CD4-positive, alpha-beta memory T cell (primary cell): ENCODE measurements around the gene CYTH4. TPM values are rescaled to one million over a fixed set of nuclear protein-coding genes. Genes with fewer than 3 reads are reported as not detected.

Experiments used
- CTCF ChIA-PET: fragments of 350-600 bp; sonication (Branson Sonifier 250); formaldehyde crosslinking; loops from one replicate; lab custom pipeline; 2021; ENCODE audit warnings: inconsistent platforms; ENCODE audit not compliant: partially characterized antibody; lab: Charles Lee
- POLR2A ChIA-PET: fragments of 350-600 bp; sonication (Branson Sonifier 250); formaldehyde crosslinking; loops from one replicate; lab custom pipeline; 2021; ENCODE audit not compliant: partially characterized antibody; lab: Charles Lee
- DNase-seq, 5 donors: peaks; one replicate each; pipeline versions ENCODE4 v3.0.0 to v3.0.0-alpha.2; 2020 to 2022; ENCODE audit warnings: mixed read lengths in 1 of 5
- H3K27ac ChIP-seq: one replicate; pipeline ENCODE4 v1.7.0; 2013; ENCODE audit warnings: low read depth, low read length
- H3K27me3 ChIP-seq: 2 replicates; pipeline ENCODE4 v1.7.0; 2013; ENCODE audit warnings: mild to moderate bottlenecking, low read length, moderate library complexity; ENCODE audit not compliant: insufficient read depth
- H3K36me3 ChIP-seq: 2 replicates; pipeline ENCODE4 v1.7.0; 2013; ENCODE audit warnings: mild to moderate bottlenecking, low read length, moderate library complexity; ENCODE audit not compliant: insufficient read depth
- H3K4me1 ChIP-seq: 2 replicates; pipeline ENCODE4 v1.7.0; 2013; ENCODE audit warnings: mild to moderate bottlenecking, low read length, moderate library complexity; ENCODE audit not compliant: insufficient read depth
- H3K4me3 ChIP-seq, 2 donors: one replicate each; pipeline ENCODE4 v1.7.0; 2013; ENCODE audit warnings: low read length in 2 of 2, mild to moderate bottlenecking in 1 of 2
- H3K9me3 ChIP-seq, 2 donors: one replicate each; pipeline ENCODE4 v1.7.0; 2013; ENCODE audit warnings: low read length in 2 of 2, control low read depth in 1 of 2; ENCODE audit not compliant: control insufficient read depth in 1 of 2
- H3K27ac Mint-ChIP-seq, 7 donors: one replicate each; pipeline ENCODE4 v1.8.0; 2020 to 2021; ENCODE audit warnings: mixed read lengths in 7 of 7, mild to moderate bottlenecking in 6 of 7, inconsistent platforms in 3 of 7, moderate library complexity in 3 of 7
- H3K27me3 Mint-ChIP-seq, 2 donors: one replicate each; pipeline ENCODE4 v1.8.0; 2020 to 2021; ENCODE audit warnings: mixed read lengths in 2 of 2
- H3K36me3 Mint-ChIP-seq, 2 donors: one replicate each; pipeline ENCODE4 v1.8.0; 2020 to 2021; ENCODE audit warnings: mixed read lengths in 2 of 2, inconsistent platforms in 1 of 2, mild to moderate bottlenecking in 1 of 2
- H3K4me1 Mint-ChIP-seq, 4 donors: one replicate each; pipeline ENCODE4 v1.8.0; 2020 to 2021; ENCODE audit warnings: mixed read lengths in 4 of 4, mild to moderate bottlenecking in 1 of 4
- H3K4me3 Mint-ChIP-seq, 8 donors: one replicate each; pipeline ENCODE4 v1.8.0; 2020 to 2021; ENCODE audit warnings: mixed read lengths in 8 of 8, mild to moderate bottlenecking in 7 of 8, moderate library complexity in 6 of 8, inconsistent platforms in 3 of 8
- H3K9me3 Mint-ChIP-seq, 8 donors: one replicate each; pipeline ENCODE4 v1.8.0; 2020 to 2021; ENCODE audit warnings: mixed read lengths in 8 of 8, mild to moderate bottlenecking in 5 of 8, inconsistent platforms in 3 of 8, moderate library complexity in 1 of 8
- intact Hi-C: fragments of 100-400 bp; cut with micrococcal nuclease; formaldehyde crosslinking; loops from one replicate; pipeline ENCODE4 v1.15.1; 2023
- polyA plus RNA-seq, 2 donors: library from polyadenylated mRNA; unstranded; fragments of 300-500 nt; fragmentation: Illumina TruSeq; gene quantifications; one replicate each; pipeline ENCODE4 v1.2.3, GENCODE V29; 2021
- total RNA-seq, 2 experiments: library from RNA; stranded (reverse); gene quantifications; one replicate each; pipeline ENCODE4 v1.2.3, GENCODE V29; 2021

The CYTH4 gene
- total and polyA plus RNA-seq, 4 experiments from 2014 or later = 39.4 to 177 (median 113) TPM

GRCh38 chr22:37284126-37284804 lies 2.0 kb downstream of the CYTH4 start:
- intact Hi-C loops = no loop called here
- Mint-ChIP-seq H3K4me3 (peak overlapping the region; percentile 89 to 100 (median 94)), H3K27ac (peak overlapping the region; percentile 83 to 96 (median 93)), H3K9me3 (peaks cover 0 to 4% (median 0%) of the 10 kb centered on the region in 8 donors), H3K27me3 (no peaks in the 10 kb centered on the region), H3K36me3 (peaks cover 30 to 52% of the 10 kb centered on the region in 2 donors), H3K4me1 (peaks cover 42 to 72% (median 57%) of the 10 kb centered on the region in 4 donors)
- ChIA-PET POLR2A (interaction anchor here (0.9 to 7.1 kb wide), 18 partner anchors 12 to 201 kb away, joined by 3 to 147 read pairs (median 4); partner anchors contain the start of gene RAC2), CTCF (interaction anchor here (0.8 to 5.0 kb wide), 8 partner anchors 11 to 31 kb away, joined by 3 to 24 read pairs (median 4); no protein-coding TSS in a partner anchor)
- DNase-seq = no peak
- H3K4me3 ChIP-seq = peak overlapping the region; percentile 98 to 99
- peaks cover 61% of the 10 kb centered on the region for H3K4me1 ChIP-seq
- no peaks in the 10 kb centered on the region for H3K27me3 ChIP-seq
- H3K27ac ChIP-seq = peak overlapping the region; percentile 81
- H3K36me3 ChIP-seq = peaks cover 26% of the 10 kb centered on the region
- no peaks in the 10 kb centered on the region for H3K9me3 ChIP-seq

DNA sequence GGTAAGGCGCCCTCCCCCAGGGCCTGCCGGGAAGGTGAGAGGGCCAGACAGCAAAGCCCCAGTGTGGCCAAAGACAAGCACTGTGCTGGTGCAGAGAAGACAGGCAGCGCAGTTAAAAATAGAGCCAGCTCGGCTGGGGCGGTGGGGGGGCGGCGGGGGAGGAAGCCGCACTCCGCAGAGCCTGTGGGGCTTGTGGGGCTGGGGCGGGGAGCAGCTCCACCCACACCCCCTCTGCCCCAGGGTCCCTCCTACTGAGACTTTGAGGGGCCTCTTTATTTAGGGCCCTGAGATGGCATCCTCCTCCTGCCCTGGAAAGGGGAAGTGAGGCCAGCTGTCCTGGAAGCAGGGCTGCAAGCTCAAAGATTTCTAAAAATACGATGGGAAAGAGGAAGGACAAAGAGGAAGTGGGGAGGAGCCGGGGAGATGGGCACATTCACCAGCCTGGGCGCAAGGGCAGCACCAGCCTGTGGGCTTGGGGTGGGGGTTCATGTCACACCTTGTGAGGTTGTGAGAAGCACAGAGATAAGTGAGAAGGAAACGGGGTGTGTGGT lies 2.6 kb downstream of the CYTH4 start:
- peaks cover 65% of the 10 kb centered on the region for H3K4me1 ChIP-seq
- H3K36me3 ChIP-seq = peaks cover 29% of the 10 kb centered on the region
- Mint-ChIP-seq H3K36me3 (peaks cover 36 to 58% of the 10 kb centered on the region in 2 donors), H3K4me3 (peak overlapping the region; percentile 89 to 100 (median 94)), H3K4me1 (peaks cover 44 to 78% (median 63%) of the 10 kb centered on the region in 4 donors), H3K9me3 (peaks cover 0 to 4% (median 0%) of the 10 kb centered on the region in 8 donors), H3K27ac (peak overlapping the region; percentile 83 to 96 (median 93)), H3K27me3 (no peaks in the 10 kb centered on the region)
- DNase-seq = peak; percentile 31 to 65 (median 33)
- H3K27ac ChIP-seq = peak overlapping the region; percentile 81
- ChIA-PET CTCF (interaction anchor here (0.8 to 5.0 kb wide), 7 partner anchors 11 to 30 kb away, joined by 3 to 24 read pairs (median 3); no protein-coding TSS in a partner anchor), POLR2A (interaction anchor here (0.9 to 7.1 kb wide), 18 partner anchors 11 to 201 kb away, joined by 3 to 147 read pairs (median 4); partner anchors contain the start of gene RAC2)
- intact Hi-C loops = no loop called here
- peak overlapping the region; percentile 98 to 99 for H3K4me3 ChIP-seq
- no peaks in the 10 kb centered on the region for H3K9me3 ChIP-seq
- no peaks in the 10 kb centered on the region for H3K27me3 ChIP-seq

DNA sequence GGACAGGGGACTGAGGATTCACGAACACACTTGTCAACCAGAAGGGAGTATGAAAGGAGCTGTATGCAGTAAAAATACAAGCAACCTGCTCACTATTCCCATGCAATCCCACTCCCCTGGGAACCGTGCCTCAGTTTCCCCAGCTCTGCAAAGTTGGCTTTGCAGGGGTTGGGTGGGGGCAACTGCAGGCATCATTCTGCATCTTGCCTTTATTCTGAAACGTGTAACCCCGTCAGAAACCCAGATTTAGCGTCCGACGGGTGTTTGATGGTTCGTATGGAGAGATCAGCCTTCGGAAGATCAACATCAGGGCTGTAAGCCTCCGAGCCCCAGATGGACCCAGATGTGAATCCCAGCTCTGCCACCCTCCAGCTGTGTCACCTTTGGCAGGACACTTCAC lies 3.6 kb downstream of the CYTH4 start:
- Mint-ChIP-seq H3K36me3 (peaks cover 42 to 68% of the 10 kb centered on the region in 2 donors), H3K27me3 (no peaks in the 10 kb centered on the region), H3K9me3 (peaks cover 0 to 4% (median 0%) of the 10 kb centered on the region in 8 donors), H3K4me1 (peaks cover 48 to 87% (median 69%) of the 10 kb centered on the region in 4 donors), H3K4me3 (peak overlapping the region; percentile 41 to 97 (median 93)), H3K27ac (peak overlapping the region in 6 of 7 donors; percentile 41 to 90 (median 78))
- Histone ChIP-seq H3K36me3 (peaks cover 35% of the 10 kb centered on the region), H3K27me3 (no peaks in the 10 kb centered on the region), H3K4me1 (peaks cover 71% of the 10 kb centered on the region), H3K27ac (peak overlapping the region; percentile 81), H3K9me3 (no peaks in the 10 kb centered on the region), H3K4me3 (no peak overlapping the region)
- ChIA-PET CTCF (interaction anchor here (5.0 kb wide), 1 partner anchor 19 kb away, joined by 24 read pairs; no protein-coding TSS in a partner anchor), POLR2A (interaction anchor here (0.7 to 7.1 kb wide), 5 partner anchors 10 to 198 kb away, joined by 3 to 147 read pairs (median 3); no protein-coding TSS in a partner anchor)
- intact Hi-C loops = no loop called here
- DNase-seq = no peak

DNA sequence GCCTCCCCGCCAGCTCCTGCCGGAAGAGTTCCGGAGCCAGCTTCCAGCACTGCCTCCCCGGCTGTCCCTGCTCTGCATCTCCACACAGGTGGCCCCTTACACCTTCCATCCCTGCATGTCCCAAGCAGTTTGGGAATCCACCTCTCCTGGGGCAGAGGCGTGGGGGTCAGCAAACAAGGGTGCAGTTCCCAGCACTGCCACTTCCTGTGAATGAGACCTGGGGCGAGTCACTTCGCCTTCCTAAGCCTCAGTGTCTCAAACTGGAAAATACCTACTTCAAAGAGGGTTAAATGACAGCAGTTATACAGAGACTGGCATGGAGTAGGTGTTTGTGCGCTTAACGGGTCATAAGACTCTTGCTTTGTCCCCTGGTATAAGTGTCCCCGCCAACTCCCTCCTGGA lies 5.2 kb downstream of the CYTH4 start:
- Histone ChIP-seq H3K36me3 (peaks cover 51% of the 10 kb centered on the region), H3K4me3 (no peak overlapping the region), H3K9me3 (no peaks in the 10 kb centered on the region), H3K27me3 (no peaks in the 10 kb centered on the region), H3K27ac (no peak overlapping the region), H3K4me1 (peaks cover 63% of the 10 kb centered on the region)
- peaks cover 0 to 4% (median 0%) of the 10 kb centered on the region in 8 donors for H3K9me3 Mint-ChIP-seq
- DNase-seq = no peak
- H3K4me1 Mint-ChIP-seq = peaks cover 42 to 88% (median 71%) of the 10 kb centered on the region in 4 donors
- no peaks in the 10 kb centered on the region for H3K27me3 Mint-ChIP-seq
- H3K27ac Mint-ChIP-seq = peak overlapping the region in 5 of 7 donors; percentile 64 to 84 (median 77)
- H3K36me3 Mint-ChIP-seq = peaks cover 57 to 80% of the 10 kb centered on the region in 2 donors
- H3K4me3 Mint-ChIP-seq = peak overlapping the region in 5 of 8 donors; percentile 15 to 58 (median 46)
- ChIA-PET POLR2A (interaction anchor here (1.5 to 7.1 kb wide), 2 partner anchors 26 to 197 kb away, joined by 3 to 147 read pairs; no protein-coding TSS in a partner anchor), CTCF (interaction anchor here (1.0 to 1.4 kb wide), 2 partner anchors 27 to 88 kb away, joined by 4 to 6 read pairs; no protein-coding TSS in a partner anchor)
- intact Hi-C loops = no loop called here

- Histone ChIP-seq H3K4me3 (no peak overlapping the region), H3K27ac (no peak overlapping the region), H3K9me3 (no peaks in the 10 kb centered on the region), H3K4me1 (peaks cover 72% of the 10 kb centered on the region), H3K36me3 (peaks cover 61% of the 10 kb centered on the region), H3K27me3 (no peaks in the 10 kb centered on the region)
- peaks cover 0 to 4% (median 0%) of the 10 kb centered on the region in 8 donors for H3K9me3 Mint-ChIP-seq
- H3K27me3 Mint-ChIP-seq = no peaks in the 10 kb centered on the region
- ChIA-PET POLR2A (interaction anchor here (1.2 to 1.9 kb wide), 2 partner anchors 11 to 15 kb away, joined by 3 to 4 read pairs; no protein-coding TSS in a partner anchor), CTCF (no interaction called here)
- H3K4me3 Mint-ChIP-seq = no peak overlapping the region
- H3K4me1 Mint-ChIP-seq = peaks cover 41 to 89% (median 73%) of the 10 kb centered on the region in 4 donors
- intact Hi-C loops = no loop called here
- peaks cover 59 to 85% of the 10 kb centered on the region in 2 donors for H3K36me3 Mint-ChIP-seq
- no peak for DNase-seq
- peak overlapping the region in 4 of 7 donors; percentile 13 to 77 (median 58) for H3K27ac Mint-ChIP-seq
These were observed 6.2 kb downstream of the CYTH4 start for GRCh38 chr22:37288521-37288920.

DNA sequence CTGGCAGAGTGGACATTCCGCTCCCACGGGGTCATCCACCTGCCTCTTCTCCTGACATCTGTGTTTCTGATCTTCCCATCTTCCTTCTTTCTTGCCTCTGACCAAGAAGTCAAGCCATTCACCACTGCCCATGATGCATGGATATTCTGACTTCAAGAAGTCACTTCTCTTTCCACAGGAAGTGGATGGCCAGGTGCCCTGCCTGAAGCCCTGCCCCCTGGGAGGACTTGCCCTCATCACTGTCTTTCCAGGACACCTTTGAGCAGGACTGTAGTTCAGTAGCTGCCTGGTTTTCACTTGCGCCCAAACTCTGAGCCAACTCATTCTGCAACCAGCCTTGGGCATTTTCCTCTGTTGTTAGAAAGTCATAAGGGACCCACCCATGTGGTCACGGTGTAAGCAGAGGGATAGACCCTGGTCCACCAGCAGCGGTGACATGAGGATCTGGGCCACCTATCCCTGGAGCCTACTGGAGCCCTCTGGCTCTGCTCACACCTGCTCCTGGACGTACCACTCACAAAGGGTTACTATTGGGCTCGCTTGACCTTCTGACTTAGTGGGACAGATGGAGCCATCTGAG lies 6.9 kb downstream of the CYTH4 start:
- peaks cover 59 to 85% of the 10 kb centered on the region in 2 donors for H3K36me3 Mint-ChIP-seq

More for the DNA sequence above, 6.9 kb downstream of the CYTH4 start:
- H3K27me3 Mint-ChIP-seq = no peaks in the 10 kb centered on the region
- Histone ChIP-seq H3K4me1 (peaks cover 66% of the 10 kb centered on the region), H3K27ac (no peak overlapping the region), H3K36me3 (peaks cover 64% of the 10 kb centered on the region), H3K9me3 (no peaks in the 10 kb centered on the region), H3K27me3 (no peaks in the 10 kb centered on the region), H3K4me3 (no peak overlapping the region)
- peak overlapping the region; percentile 60 to 90 (median 78) for H3K27ac Mint-ChIP-seq
- ChIA-PET CTCF (interaction anchor here (1.0 kb wide), 1 partner anchor 11 kb away, joined by 4 read pairs; no protein-coding TSS in a partner anchor), POLR2A (interaction anchor here (1.2 to 1.9 kb wide), 4 partner anchors 9 to 21 kb away, joined by 3 to 6 read pairs (median 4); no protein-coding TSS in a partner anchor)
- intact Hi-C loops = no loop called here
- no peak for DNase-seq
- peaks cover 0 to 4% (median 0%) of the 10 kb centered on the region in 8 donors for H3K9me3 Mint-ChIP-seq
- peak overlapping the region in 3 of 8 donors; percentile 10 to 58 (median 20) for H3K4me3 Mint-ChIP-seq
- peaks cover 38 to 89% (median 72%) of the 10 kb centered on the region in 4 donors for H3K4me1 Mint-ChIP-seq
